ENCODE measurements around the gene COL4A1. TPM values are rescaled to one million over a fixed set of nuclear protein-coding genes. Genes with fewer than 3 reads are reported as not detected.
A peak's percentile ranks its signal among the peaks of the same experiment; 100 is the strongest.

COL4A1 gene
- total RNA-seq, 2 donors from 2014 or later: 505 to 852 TPM

GRCh38 chr13:110349239-110349638 lies 42.3 kb upstream of the COL4A1 start:
- peaks cover 24 to 90% of the 10 kb centered on the region in 2 donors for H3K4me1 ChIP-seq (ENCODE audit: control insufficient read depth in 1 of 2, low read depth in 2 of 2)
- TF ChIP-seq, protein P1, sequence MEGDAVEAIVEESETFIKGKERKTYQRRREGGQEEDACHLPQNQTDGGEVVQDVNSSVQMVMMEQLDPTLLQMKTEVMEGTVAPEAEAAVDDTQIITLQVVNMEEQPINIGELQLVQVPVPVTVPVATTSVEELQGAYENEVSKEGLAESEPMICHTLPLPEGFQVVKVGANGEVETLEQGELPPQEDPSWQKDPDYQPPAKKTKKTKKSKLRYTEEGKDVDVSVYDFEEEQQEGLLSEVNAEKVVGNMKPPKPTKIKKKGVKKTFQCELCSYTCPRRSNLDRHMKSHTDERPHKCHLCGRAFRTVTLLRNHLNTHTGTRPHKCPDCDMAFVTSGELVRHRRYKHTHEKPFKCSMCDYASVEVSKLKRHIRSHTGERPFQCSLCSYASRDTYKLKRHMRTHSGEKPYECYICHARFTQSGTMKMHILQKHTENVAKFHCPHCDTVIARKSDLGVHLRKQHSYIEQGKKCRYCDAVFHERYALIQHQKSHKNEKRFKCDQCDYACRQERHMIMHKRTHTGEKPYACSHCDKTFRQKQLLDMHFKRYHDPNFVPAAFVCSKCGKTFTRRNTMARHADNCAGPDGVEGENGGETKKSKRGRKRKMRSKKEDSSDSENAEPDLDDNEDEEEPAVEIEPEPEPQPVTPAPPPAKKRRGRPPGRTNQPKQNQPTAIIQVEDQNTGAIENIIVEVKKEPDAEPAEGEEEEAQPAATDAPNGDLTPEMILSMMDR (IDR thresholded peaks at IDR 0.05): no peak
- DNase-seq (ENCODE audit: low spot score): no peak

DNA sequence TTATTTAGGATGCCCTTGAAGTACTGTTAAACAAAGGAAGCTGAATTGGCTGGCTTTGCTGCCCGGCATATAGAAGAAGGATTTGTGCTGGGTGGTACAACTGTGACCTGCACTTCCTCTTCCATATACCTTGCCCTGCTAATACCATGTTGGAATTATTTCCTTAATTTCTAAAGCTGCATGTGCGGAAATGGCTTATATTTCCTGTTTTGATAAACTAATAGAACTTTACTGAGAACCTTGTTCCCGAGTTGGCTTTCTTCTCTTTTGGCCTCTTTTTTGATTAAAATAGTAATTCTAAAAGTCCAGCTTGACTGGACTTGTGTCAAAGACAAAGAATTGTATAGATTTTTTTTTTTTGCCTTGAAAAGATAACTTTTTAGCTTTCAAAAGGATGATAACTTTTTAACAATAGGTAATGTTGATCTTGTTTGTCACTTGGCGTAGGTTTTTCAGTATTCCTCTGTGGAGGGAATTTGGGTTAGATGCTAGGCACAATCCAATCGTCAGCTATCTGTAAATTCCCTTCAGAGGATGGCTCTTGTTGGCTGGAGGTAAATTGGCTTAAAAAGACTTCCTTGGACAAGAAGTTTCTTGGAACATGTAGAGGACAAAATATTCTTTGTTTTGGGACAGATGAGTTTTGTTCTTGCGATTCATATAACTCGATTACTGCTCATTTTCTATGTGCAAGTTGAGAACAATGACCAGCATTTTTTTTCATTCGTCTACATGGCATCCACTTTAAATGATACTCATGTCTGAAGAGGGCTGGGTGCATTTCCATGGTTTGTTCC lies 41.5 kb upstream of the COL4A1 start:
- ATAC-seq (ENCODE audit: insufficient number of reproducible peaks, low FRiP score, low read depth) (no peak), DNase-seq (ENCODE audit: low spot score) (no peak)
- H3K4me3 ChIP-seq: peak overlapping the region; percentile 47
- TF ChIP-seq, protein P1 (IDR thresholded peaks at IDR 0.05): no peak
- peaks cover 6% of the 10 kb centered on the region for H3K36me3 ChIP-seq
- H3K27ac ChIP-seq: peak overlapping the region; percentile 96
- H3K27me3 ChIP-seq (replicated peaks; ENCODE audit: insufficient read depth): no peaks in the 10 kb centered on the region
- H3K9me3 ChIP-seq: no peaks in the 10 kb centered on the region
- peaks cover 22 to 89% of the 10 kb centered on the region in 2 donors for H3K4me1 ChIP-seq (ENCODE audit: control insufficient read depth in 1 of 2, low read depth in 2 of 2)

More at GRCh38 chr13:110349239-110349638, 42.3 kb upstream of the COL4A1 start:
- H3K36me3 ChIP-seq: peaks cover 6% of the 10 kb centered on the region
- H3K4me3 ChIP-seq: no peak overlapping the region
- H3K27me3 ChIP-seq (replicated peaks; ENCODE audit: insufficient read depth): no peaks in the 10 kb centered on the region
- H3K9me3 ChIP-seq: no peaks in the 10 kb centered on the region
- peak overlapping the region; percentile 96 for H3K27ac ChIP-seq
- no peak for ATAC-seq (ENCODE audit: insufficient number of reproducible peaks, low FRiP score, low read depth)

- Histone ChIP-seq H3K27me3 (replicated peaks; ENCODE audit: insufficient read depth) (no peaks in the 10 kb centered on the region), H3K27ac (peak overlapping the region; percentile 96), H3K9me3 (no peaks in the 10 kb centered on the region), H3K36me3 (peaks cover 6% of the 10 kb centered on the region), H3K4me3 (peak overlapping the region; percentile 47), H3K4me1 (ENCODE audit: control insufficient read depth in 1 of 2, low read depth in 2 of 2) (peaks cover 22 to 89% of the 10 kb centered on the region in 2 donors)
- ATAC-seq (ENCODE audit: insufficient number of reproducible peaks, low FRiP score, low read depth) (peak; percentile 88), DNase-seq (ENCODE audit: low spot score) (peak; percentile 72)
- TF ChIP-seq, protein P1 (IDR thresholded peaks at IDR 0.05): no peak
Measured at GRCh38 chr13:110347535-110348308, 40.8 kb upstream of the COL4A1 start.

- TF ChIP-seq, protein P1 (IDR thresholded peaks at IDR 0.05): no peak
- DNase-seq (ENCODE audit: low spot score) (no peak), ATAC-seq (ENCODE audit: insufficient number of reproducible peaks, low FRiP score, low read depth) (no peak)
- Histone ChIP-seq H3K4me3 (no peak overlapping the region), H3K27ac (peak overlapping the region; percentile 96), H3K9me3 (no peaks in the 10 kb centered on the region), H3K27me3 (replicated peaks; ENCODE audit: insufficient read depth) (no peaks in the 10 kb centered on the region), H3K36me3 (peaks cover 6% of the 10 kb centered on the region), H3K4me1 (ENCODE audit: control insufficient read depth in 1 of 2, low read depth in 2 of 2) (peaks cover 25 to 89% of the 10 kb centered on the region in 2 donors)
Measured at GRCh38 chr13:110347088-110347487, 40.1 kb upstream of the COL4A1 start.

DNA sequence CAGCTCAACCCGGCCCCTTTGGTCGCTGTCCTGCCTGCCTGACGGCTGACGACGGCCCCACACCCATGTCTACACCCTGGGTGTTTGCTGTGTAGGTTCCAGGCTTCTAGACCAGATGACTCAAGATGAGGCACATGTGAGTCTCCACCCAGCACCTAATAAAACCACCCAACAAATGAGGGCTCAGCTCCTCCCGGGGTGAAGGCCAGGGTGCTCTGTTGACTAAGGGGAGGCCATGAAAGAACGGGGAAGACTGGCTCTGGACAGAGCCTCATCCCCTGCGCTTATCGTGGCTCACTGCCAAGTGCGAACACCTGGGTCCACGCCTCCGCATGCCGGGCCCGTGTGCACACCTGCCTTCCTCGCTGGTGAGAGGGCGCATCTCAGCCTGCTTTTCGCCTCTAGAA lies 39.7 kb upstream of the COL4A1 start:
- Histone ChIP-seq H3K36me3 (peaks cover 6% of the 10 kb centered on the region), H3K4me1 (ENCODE audit: control insufficient read depth in 1 of 2, low read depth in 2 of 2) (peaks cover 27 to 89% of the 10 kb centered on the region in 2 donors), H3K27ac (peak overlapping the region; percentile 96), H3K4me3 (no peak overlapping the region), H3K27me3 (replicated peaks; ENCODE audit: insufficient read depth) (no peaks in the 10 kb centered on the region), H3K9me3 (no peaks in the 10 kb centered on the region)
- ATAC-seq (ENCODE audit: insufficient number of reproducible peaks, low FRiP score, low read depth) (no peak), DNase-seq (ENCODE audit: low spot score) (no peak)
- TF ChIP-seq, protein P1 (IDR thresholded peaks at IDR 0.05): no peak
